ENCODE measurements around the gene CHCHD6. TPM values are rescaled to one million over a fixed set of nuclear protein-coding genes. Genes with fewer than 3 reads are reported as not detected.

Gene CHCHD6
- total RNA-seq, 6 experiments from 2014 or later, result 1.7 to 5.3 (median 4.2) TPM

DNA sequence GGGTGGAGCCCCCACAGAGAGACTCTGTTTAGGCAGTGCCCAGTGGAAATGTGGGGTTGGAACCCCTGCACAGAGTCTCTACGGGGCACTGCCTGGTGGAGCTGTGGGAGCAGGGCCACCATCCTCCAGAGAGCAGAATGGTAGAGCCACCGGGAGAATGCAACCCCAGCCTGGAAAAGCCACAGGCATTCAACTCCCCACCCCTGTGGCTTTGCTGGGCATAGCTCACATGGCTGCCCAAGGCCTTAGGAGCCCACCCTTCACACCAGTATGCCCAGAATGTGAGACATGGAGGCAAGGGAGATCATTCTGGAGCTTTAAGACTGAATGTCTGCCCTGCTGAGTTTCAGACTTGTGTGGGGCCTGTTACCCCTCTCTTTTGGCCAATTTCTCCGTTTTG lies 19.0 kb upstream of the CHCHD6 start:
- Histone ChIP-seq H3K27ac (no peak overlapping the region), H3K4me3 (no peak overlapping the region), H3K36me3 (no peaks in the 10 kb centered on the region), H3K9me3 (no peaks in the 10 kb centered on the region), H3K4me1 (no peaks in the 10 kb centered on the region), H3K27me3 (no peaks in the 10 kb centered on the region)
- TF ChIP-seq POLR2A (IDR thresholded peaks at IDR 0.05), result no peak
- TF ChIP-seq CTCF (IDR thresholded peaks at IDR 0.05), result no peak
- intact Hi-C loops (cut with DNase I), result loop anchor here in 1 of 2 donors (10.0 kb wide), 1 partner anchor 780 kb away; no protein-coding TSS in a partner anchor
- no peak for DNase-seq
- WGBS (ENCODE audit: insufficient coverage, low coverage, low lambda C conversion rate, missing lambda C conversion rate), result 77% methylated on average over 3 of the region's 3 CpGs
- no peak for ATAC-seq

GRCh38 chr3:126685493-126685892 lies 18.5 kb upstream of the CHCHD6 start:
- intact Hi-C loops (cut with DNase I), result loop anchor here in 1 of 2 donors (10.0 kb wide), 1 partner anchor 779 kb away; no protein-coding TSS in a partner anchor
- Histone ChIP-seq H3K27ac (no peak overlapping the region), H3K4me3 (no peak overlapping the region), H3K27me3 (no peaks in the 10 kb centered on the region), H3K4me1 (no peaks in the 10 kb centered on the region), H3K36me3 (no peaks in the 10 kb centered on the region), H3K9me3 (no peaks in the 10 kb centered on the region)
- ATAC-seq, result no peak
- DNase-seq, result no peak
- TF ChIP-seq CTCF (IDR thresholded peaks at IDR 0.05) (no peak), POLR2A (IDR thresholded peaks at IDR 0.05) (no peak)
- 84% methylated on average over 2 of the region's 2 CpGs for WGBS (ENCODE audit: insufficient coverage, low coverage, low lambda C conversion rate, missing lambda C conversion rate)

- no peaks in the 10 kb centered on the region for H3K27me3 ChIP-seq
- H3K27ac ChIP-seq, result no peak overlapping the region
- TF ChIP-seq CTCF (IDR thresholded peaks at IDR 0.05), result no peak
- TF ChIP-seq POLR2A (IDR thresholded peaks at IDR 0.05), result no peak
- no peaks in the 10 kb centered on the region for H3K36me3 ChIP-seq
- no peaks in the 10 kb centered on the region for H3K9me3 ChIP-seq
- ATAC-seq (no peak), DNase-seq (no peak)
- intact Hi-C loops (cut with DNase I), result no loop called here
- H3K4me1 ChIP-seq, result no peaks in the 10 kb centered on the region
- 67% methylated on average over 4 of the region's 4 CpGs for WGBS (ENCODE audit: insufficient coverage, low coverage, low lambda C conversion rate, missing lambda C conversion rate)
- no peak overlapping the region for H3K4me3 ChIP-seq
Observed at GRCh38 chr3:126691765-126692164, 12.3 kb upstream of the CHCHD6 start.

GRCh38 chr3:126692858-126693257 lies 11.2 kb upstream of the CHCHD6 start:
- Histone ChIP-seq H3K4me1 (no peaks in the 10 kb centered on the region), H3K27ac (no peak overlapping the region), H3K36me3 (no peaks in the 10 kb centered on the region), H3K9me3 (no peaks in the 10 kb centered on the region), H3K4me3 (no peak overlapping the region), H3K27me3 (no peaks in the 10 kb centered on the region)
- intact Hi-C loops (cut with DNase I), result no loop called here
- no peak for DNase-seq
- WGBS (ENCODE audit: insufficient coverage, low coverage, low lambda C conversion rate, missing lambda C conversion rate), result 47% methylated on average over 5 of the region's 5 CpGs
- ATAC-seq, result no peak
- TF ChIP-seq CTCF (IDR thresholded peaks at IDR 0.05) (no peak), POLR2A (IDR thresholded peaks at IDR 0.05) (no peak)

GRCh38 chr3:126693921-126694320 lies 10.1 kb upstream of the CHCHD6 start:
- TF ChIP-seq POLR2A (IDR thresholded peaks at IDR 0.05) (no peak), CTCF (IDR thresholded peaks at IDR 0.05) (no peak)
- Histone ChIP-seq H3K4me3 (no peak overlapping the region), H3K36me3 (no peaks in the 10 kb centered on the region), H3K9me3 (no peaks in the 10 kb centered on the region), H3K4me1 (no peaks in the 10 kb centered on the region), H3K27me3 (no peaks in the 10 kb centered on the region), H3K27ac (no peak overlapping the region)
- DNase-seq (no peak), ATAC-seq (no peak)
- intact Hi-C loops (cut with DNase I), result no loop called here
- WGBS (ENCODE audit: insufficient coverage, low coverage, low lambda C conversion rate, missing lambda C conversion rate), result 43% methylated on average over 3 of the region's 3 CpGs

All from right lobe of liver (tissue), 6 donors.